ENCODE measurements around the gene ARHGAP42.

The ARHGAP42 gene

GRCh38 chr11:100981196-100981824, 294.2 kb downstream of the ARHGAP42 start:
- no peak overlapping the region for H3K27ac ChIP-seq
- H3K4me3 ChIP-seq: no peak overlapping the region
- no peak for DNase-seq (ENCODE audit: low spot score)
- TF ChIP-seq CTCF (IDR thresholded peaks at IDR 0.05): no peak

GRCh38 chr11:100984668-100985067, 297.6 kb downstream of the ARHGAP42 start:
- TF ChIP-seq CTCF (IDR thresholded peaks at IDR 0.05): no peak

GRCh38 chr11:100990931-100991330, 303.8 kb downstream of the ARHGAP42 start:
- H3K4me3 ChIP-seq: no peak overlapping the region
- peak overlapping the region in 1 of 2 donors; percentile 65 for H3K27ac ChIP-seq
- no peak for DNase-seq (ENCODE audit: low spot score)
- TF ChIP-seq CTCF (IDR thresholded peaks at IDR 0.05): no peak

More at GRCh38 chr11:100984668-100985067, 297.6 kb downstream of the ARHGAP42 start:
- no peak overlapping the region for H3K4me3 ChIP-seq
- H3K27ac ChIP-seq: no peak overlapping the region
- no peak for DNase-seq (ENCODE audit: low spot score)

GRCh38 chr11:100991541-100991940, 304.5 kb downstream of the ARHGAP42 start:
- no peak for TF ChIP-seq CTCF (IDR thresholded peaks at IDR 0.05)
- DNase-seq (ENCODE audit: low spot score): no peak
- H3K27ac ChIP-seq: peak overlapping the region in 1 of 2 donors; percentile 65
- no peak overlapping the region for H3K4me3 ChIP-seq

- Histone ChIP-seq H3K4me3 (no peak overlapping the region), H3K27ac (no peak overlapping the region)
Measured at GRCh38 chr11:100994966-100995365, 307.9 kb downstream of the ARHGAP42 start.

GRCh38 chr11:100999756-101000155, 312.7 kb downstream of the ARHGAP42 start:
- TF ChIP-seq CTCF (IDR thresholded peaks at IDR 0.05): no peak
- H3K27ac ChIP-seq: no peak overlapping the region
- H3K4me3 ChIP-seq: no peak overlapping the region
- no peak for DNase-seq (ENCODE audit: low spot score)

More at GRCh38 chr11:100994966-100995365, 307.9 kb downstream of the ARHGAP42 start:
- DNase-seq (ENCODE audit: low spot score): no peak
- TF ChIP-seq CTCF (IDR thresholded peaks at IDR 0.05): no peak

GRCh38 chr11:101003468-101003867, 316.4 kb downstream of the ARHGAP42 start:
- no peak overlapping the region for H3K4me3 ChIP-seq
- no peak for DNase-seq (ENCODE audit: low spot score)
- no peak overlapping the region for H3K27ac ChIP-seq
- no peak for TF ChIP-seq CTCF (IDR thresholded peaks at IDR 0.05)
